ENCODE measurements around the gene NRXN3. TPM values are rescaled to one million over a fixed set of nuclear protein-coding genes. Genes with fewer than 3 reads are reported as not detected.
A peak's percentile ranks its signal among the peaks of the same experiment; 100 is the strongest.

NRXN3 gene
- total and polyA plus RNA-seq, 3 experiments from 2014 or later, result not detected

- ChIA-PET CTCF (no interaction called here), POLR2A (no interaction called here)
- DNase-seq, result no peak
- H3K9me3 Mint-ChIP-seq, result peaks cover 0 to 15% (median 4%) of the 10 kb centered on the region in 5 donors
- Histone ChIP-seq H3K9me3 (ENCODE audit: low read length) (no peaks in the 10 kb centered on the region), H3K4me1 (ENCODE audit: insufficient read depth, low read length) (no peaks in the 10 kb centered on the region), H3K27me3 (ENCODE audit: insufficient read depth, low read length, poor library complexity, severe bottlenecking) (no peaks in the 10 kb centered on the region), H3K36me3 (ENCODE audit: insufficient read depth, low read length) (no peaks in the 10 kb centered on the region), H3K4me3 (ENCODE audit: low read length) (no peak overlapping the region), H3K27ac (ENCODE audit: low read depth, low read length) (no peak overlapping the region)
- peaks cover 0 to 1% of the 10 kb centered on the region in 2 donors for H3K27me3 Mint-ChIP-seq
- H3K4me1 Mint-ChIP-seq, result no peaks in the 10 kb centered on the region
- no peaks in the 10 kb centered on the region for H3K36me3 Mint-ChIP-seq
- no peak overlapping the region for H3K4me3 Mint-ChIP-seq
- H3K27ac Mint-ChIP-seq, result no peak overlapping the region
These were observed 1410.2 kb downstream of the NRXN3 start for GRCh38 chr14:79580414-79580813.

GRCh38 chr14:79580906-79581305, 1410.7 kb downstream of the NRXN3 start:
- Histone ChIP-seq H3K9me3 (ENCODE audit: low read length) (no peaks in the 10 kb centered on the region), H3K27me3 (ENCODE audit: insufficient read depth, low read length, poor library complexity, severe bottlenecking) (no peaks in the 10 kb centered on the region), H3K4me3 (ENCODE audit: low read length) (no peak overlapping the region), H3K4me1 (ENCODE audit: insufficient read depth, low read length) (no peaks in the 10 kb centered on the region), H3K27ac (ENCODE audit: low read depth, low read length) (no peak overlapping the region), H3K36me3 (ENCODE audit: insufficient read depth, low read length) (no peaks in the 10 kb centered on the region)
- no peak overlapping the region for H3K27ac Mint-ChIP-seq
- no peaks in the 10 kb centered on the region for H3K4me1 Mint-ChIP-seq
- no peaks in the 10 kb centered on the region for H3K36me3 Mint-ChIP-seq
- ChIA-PET CTCF (no interaction called here), POLR2A (no interaction called here)
- DNase-seq, result no peak
- H3K27me3 Mint-ChIP-seq, result peaks cover 0 to 1% of the 10 kb centered on the region in 2 donors
- peaks cover 0 to 13% (median 4%) of the 10 kb centered on the region in 5 donors for H3K9me3 Mint-ChIP-seq
- no peak overlapping the region for H3K4me3 Mint-ChIP-seq

GRCh38 chr14:79581912-79582576, 1411.9 kb downstream of the NRXN3 start:
- DNase-seq, result no peak
- Mint-ChIP-seq H3K9me3 (peaks cover 0 to 13% (median 4%) of the 10 kb centered on the region in 5 donors), H3K36me3 (no peaks in the 10 kb centered on the region), H3K27ac (no peak overlapping the region), H3K4me1 (no peaks in the 10 kb centered on the region), H3K4me3 (no peak overlapping the region), H3K27me3 (peaks cover 0 to 1% of the 10 kb centered on the region in 2 donors)
- Histone ChIP-seq H3K4me1 (ENCODE audit: insufficient read depth, low read length) (no peaks in the 10 kb centered on the region), H3K9me3 (ENCODE audit: low read length) (no peaks in the 10 kb centered on the region), H3K4me3 (ENCODE audit: low read length) (no peak overlapping the region), H3K27ac (ENCODE audit: low read depth, low read length) (no peak overlapping the region), H3K27me3 (ENCODE audit: insufficient read depth, low read length, poor library complexity, severe bottlenecking) (no peaks in the 10 kb centered on the region), H3K36me3 (ENCODE audit: insufficient read depth, low read length) (no peaks in the 10 kb centered on the region)
- ChIA-PET CTCF (no interaction called here), POLR2A (no interaction called here)

GRCh38 chr14:79583738-79584408, 1413.7 kb downstream of the NRXN3 start:
- no peaks in the 10 kb centered on the region for H3K4me1 Mint-ChIP-seq
- Histone ChIP-seq H3K4me1 (ENCODE audit: insufficient read depth, low read length) (no peaks in the 10 kb centered on the region), H3K4me3 (ENCODE audit: low read length) (no peak overlapping the region), H3K9me3 (ENCODE audit: low read length) (no peaks in the 10 kb centered on the region), H3K27ac (ENCODE audit: low read depth, low read length) (no peak overlapping the region), H3K36me3 (ENCODE audit: insufficient read depth, low read length) (no peaks in the 10 kb centered on the region), H3K27me3 (ENCODE audit: insufficient read depth, low read length, poor library complexity, severe bottlenecking) (no peaks in the 10 kb centered on the region)
- H3K9me3 Mint-ChIP-seq, result peaks cover 0 to 13% (median 4%) of the 10 kb centered on the region in 5 donors
- no peak overlapping the region for H3K4me3 Mint-ChIP-seq
- no peak for DNase-seq
- ChIA-PET CTCF (no interaction called here), POLR2A (no interaction called here)
- H3K36me3 Mint-ChIP-seq, result no peaks in the 10 kb centered on the region
- H3K27me3 Mint-ChIP-seq, result peaks cover 0 to 1% of the 10 kb centered on the region in 2 donors
- no peak overlapping the region for H3K27ac Mint-ChIP-seq

GRCh38 chr14:79584679-79585078, 1414.5 kb downstream of the NRXN3 start:
- Histone ChIP-seq H3K9me3 (ENCODE audit: low read length) (no peaks in the 10 kb centered on the region), H3K4me3 (ENCODE audit: low read length) (no peak overlapping the region), H3K27me3 (ENCODE audit: insufficient read depth, low read length, poor library complexity, severe bottlenecking) (no peaks in the 10 kb centered on the region), H3K36me3 (ENCODE audit: insufficient read depth, low read length) (no peaks in the 10 kb centered on the region), H3K4me1 (ENCODE audit: insufficient read depth, low read length) (no peaks in the 10 kb centered on the region), H3K27ac (ENCODE audit: low read depth, low read length) (no peak overlapping the region)
- Mint-ChIP-seq H3K27me3 (peaks cover 0 to 1% of the 10 kb centered on the region in 2 donors), H3K27ac (peak overlapping the region in 1 of 8 donors; percentile 32), H3K4me3 (no peak overlapping the region), H3K9me3 (peaks cover 0 to 13% (median 4%) of the 10 kb centered on the region in 5 donors), H3K36me3 (no peaks in the 10 kb centered on the region), H3K4me1 (no peaks in the 10 kb centered on the region)
- CTCF ChIA-PET, result no interaction called here
- POLR2A ChIA-PET, result no interaction called here
- no peak for DNase-seq

- Mint-ChIP-seq H3K27ac (no peak overlapping the region), H3K9me3 (peaks cover 6 to 13% (median 8%) of the 10 kb centered on the region in 5 donors), H3K4me3 (no peak overlapping the region), H3K27me3 (no peaks in the 10 kb centered on the region), H3K4me1 (no peaks in the 10 kb centered on the region), H3K36me3 (no peaks in the 10 kb centered on the region)
- no peaks in the 10 kb centered on the region for H3K4me1 ChIP-seq (ENCODE audit: insufficient read depth, low read length)
- H3K4me3 ChIP-seq (ENCODE audit: low read length), result no peak overlapping the region
- H3K27ac ChIP-seq (ENCODE audit: low read depth, low read length), result no peak overlapping the region
- POLR2A ChIA-PET, result no interaction called here
- H3K9me3 ChIP-seq (ENCODE audit: low read length), result no peaks in the 10 kb centered on the region
- no peak for DNase-seq
- H3K27me3 ChIP-seq (ENCODE audit: insufficient read depth, low read length, poor library complexity, severe bottlenecking), result no peaks in the 10 kb centered on the region
- H3K36me3 ChIP-seq (ENCODE audit: insufficient read depth, low read length), result no peaks in the 10 kb centered on the region
- CTCF ChIA-PET, result no interaction called here
These were observed 1415.7 kb downstream of the NRXN3 start for GRCh38 chr14:79585845-79586244.

GRCh38 chr14:79586416-79586815, 1416.2 kb downstream of the NRXN3 start:
- Mint-ChIP-seq H3K36me3 (no peaks in the 10 kb centered on the region), H3K9me3 (peaks cover 4 to 11% (median 8%) of the 10 kb centered on the region in 5 donors), H3K4me1 (no peaks in the 10 kb centered on the region), H3K4me3 (no peak overlapping the region), H3K27ac (no peak overlapping the region), H3K27me3 (no peaks in the 10 kb centered on the region)
- CTCF ChIA-PET, result no interaction called here
- POLR2A ChIA-PET, result no interaction called here
- Histone ChIP-seq H3K9me3 (ENCODE audit: low read length) (no peaks in the 10 kb centered on the region), H3K27me3 (ENCODE audit: insufficient read depth, low read length, poor library complexity, severe bottlenecking) (no peaks in the 10 kb centered on the region), H3K4me3 (ENCODE audit: low read length) (no peak overlapping the region), H3K4me1 (ENCODE audit: insufficient read depth, low read length) (no peaks in the 10 kb centered on the region), H3K36me3 (ENCODE audit: insufficient read depth, low read length) (no peaks in the 10 kb centered on the region), H3K27ac (ENCODE audit: low read depth, low read length) (no peak overlapping the region)
- no peak for DNase-seq

GRCh38 chr14:79586989-79587598, 1416.9 kb downstream of the NRXN3 start:
- Histone ChIP-seq H3K27ac (ENCODE audit: low read depth, low read length) (no peak overlapping the region), H3K4me1 (ENCODE audit: insufficient read depth, low read length) (no peaks in the 10 kb centered on the region), H3K27me3 (ENCODE audit: insufficient read depth, low read length, poor library complexity, severe bottlenecking) (no peaks in the 10 kb centered on the region), H3K4me3 (ENCODE audit: low read length) (no peak overlapping the region), H3K36me3 (ENCODE audit: insufficient read depth, low read length) (no peaks in the 10 kb centered on the region), H3K9me3 (ENCODE audit: low read length) (no peaks in the 10 kb centered on the region)
- POLR2A ChIA-PET, result no interaction called here
- no peaks in the 10 kb centered on the region for H3K4me1 Mint-ChIP-seq
- no peaks in the 10 kb centered on the region for H3K36me3 Mint-ChIP-seq
- no peak for DNase-seq
- CTCF ChIA-PET, result no interaction called here
- no peaks in the 10 kb centered on the region for H3K27me3 Mint-ChIP-seq
- no peak overlapping the region for H3K4me3 Mint-ChIP-seq
- H3K9me3 Mint-ChIP-seq, result peaks cover 4 to 15% (median 6%) of the 10 kb centered on the region in 5 donors
- H3K27ac Mint-ChIP-seq, result no peak overlapping the region

Measured in CD8-positive, alpha-beta memory T cell (primary cell).